Lung (tissue), 12 donors: Measurements from ENCODE around the gene TENT5A. TPM values are rescaled to one million over a fixed set of nuclear protein-coding genes. Genes with fewer than 3 reads are reported as not detected.

Experiments used
- ATAC-seq: fragments of 200-7000 bp; cut with Tn5 transposase; one replicate; pipeline ENCODE4 v1.9.1; 2020; ENCODE audit warnings: moderate number of reproducible peaks; ENCODE audit not compliant: insufficient read depth, low FRiP score
- DNase-seq, 3 donors: peaks; one replicate each; pipeline ENCODE4 v3.0.0-alpha.2; 2013 to 2017
- H3K27ac ChIP-seq, 2 donors: one replicate each; pipeline ENCODE4 v1.5.1; 2013; ENCODE audit warnings: mild to moderate bottlenecking in 2 of 2, moderate library complexity in 2 of 2, control low read depth in 1 of 2, inconsistent platforms in 1 of 2, low read depth in 1 of 2, low read length in 1 of 2
- H3K27me3 ChIP-seq, 3 donors: one replicate each; pipeline ENCODE4 v1.5.1; 2013; ENCODE audit warnings: low read length in 2 of 3; ENCODE audit not compliant: control insufficient read depth in 3 of 3, insufficient read depth in 3 of 3
- H3K36me3 ChIP-seq, 4 donors: one replicate each; pipeline ENCODE4 v1.5.1; 2013; ENCODE audit warnings: low read length in 4 of 4, mild to moderate bottlenecking in 1 of 4, moderate library complexity in 1 of 4; ENCODE audit not compliant: control insufficient read depth in 4 of 4, insufficient read depth in 4 of 4
- H3K4me1 ChIP-seq, 5 donors: one replicate each; pipeline ENCODE4 v1.5.1; 2013; ENCODE audit warnings: low read length in 5 of 5, mild to moderate bottlenecking in 2 of 5, moderate library complexity in 1 of 5; ENCODE audit not compliant: control insufficient read depth in 5 of 5, insufficient read depth in 5 of 5
- H3K4me3 ChIP-seq: one replicate; pipeline ENCODE4 v1.5.1; 2013; ENCODE audit warnings: mild to moderate bottlenecking, control low read depth, moderate library complexity
- H3K9ac ChIP-seq, 2 donors: one replicate each; pipeline ENCODE4 v1.5.1; 2013; ENCODE audit warnings: low read length in 2 of 2, control low read depth in 1 of 2; ENCODE audit not compliant: insufficient read depth in 1 of 2
- H3K9me3 ChIP-seq, 4 donors: one replicate each; pipeline ENCODE4 v1.5.1; 2013; ENCODE audit warnings: low read length in 3 of 4, mild to moderate bottlenecking in 1 of 4, moderate library complexity in 1 of 4; ENCODE audit not compliant: control insufficient read depth in 4 of 4, insufficient read depth in 3 of 4
- CTCF ChIP-seq: IDR thresholded peaks from 2 replicates; pipeline ENCODE4 v1.5.1; 2012; ENCODE audit warnings: mild to moderate bottlenecking; ENCODE audit errors: control extremely low read depth, extremely low read depth
- WGBS, 2 donors: extraction: QIAGEN DNeasy Blood & Tissue Kit; methylation state at CpG; one replicate each; pipeline ENCODE4 v1.1.7; 2013; 5-methylcytosine and 5-hydroxymethylcytosine counted together
- polyA plus RNA-seq, 2 donors: library from polyadenylated mRNA; stranded (reverse); fragments of 200-250 nt; gene quantifications; one replicate each; pipeline ENCODE4 v1.2.1, GENCODE V29; 2013
- total RNA-seq, 2 donors: library from RNA; depleted of rRNA in 1 of 2; stranded (reverse); fragments of >200 nt in 1 of 2; gene quantifications; one replicate each; pipeline ENCODE4 v1.2.1, GENCODE V29; 2014 to 2021
- donor health status: control.
- donor health status: control.
- donor health status: Bipolar disorder and iron deficiency.
- donor health status: healthy.
- donor health status: DM: yes; HTN: yes; CAD: no.

The TENT5A gene
- total and polyA plus RNA-seq, 4 donors: 3.7 to 29.8 (median 9.1) TPM

GRCh38 chr6:81720427-81720826 lies 32.1 kb downstream of the TENT5A start:
- H3K27me3 ChIP-seq: no peaks in the 10 kb centered on the region
- peak overlapping the region in 1 of 2 donors; percentile 60 for H3K27ac ChIP-seq
- WGBS, 2 donors: 83 to 85% methylated on average over 1 of the region's 1 CpG
- H3K4me1 ChIP-seq: peaks cover 0 to 19% (median 0%) of the 10 kb centered on the region in 5 donors
- no peak overlapping the region for H3K9ac ChIP-seq
- no peak overlapping the region for H3K4me3 ChIP-seq
- TF ChIP-seq CTCF: no peak
- H3K36me3 ChIP-seq: no peaks in the 10 kb centered on the region
- DNase-seq (no peak), ATAC-seq (no peak)
- no peaks in the 10 kb centered on the region for H3K9me3 ChIP-seq

- Histone ChIP-seq H3K36me3 (no peaks in the 10 kb centered on the region), H3K27ac (no peak overlapping the region), H3K27me3 (no peaks in the 10 kb centered on the region), H3K9ac (no peak overlapping the region), H3K4me3 (no peak overlapping the region), H3K9me3 (no peaks in the 10 kb centered on the region), H3K4me1 (peaks cover 0 to 19% (median 0%) of the 10 kb centered on the region in 5 donors)
- DNase-seq: no peak
- WGBS, 2 donors: 58 to 62% methylated on average over 1 of the region's 1 CpG
- ATAC-seq: no peak
- no peak for TF ChIP-seq CTCF
Observed at GRCh38 chr6:81718126-81718525, 34.4 kb downstream of the TENT5A start.

GRCh38 chr6:81714684-81715083 lies 37.8 kb downstream of the TENT5A start:
- ATAC-seq: no peak
- WGBS, 2 donors: 73 to 92% methylated on average over 3 of the region's 3 CpGs
- H3K9me3 ChIP-seq: no peaks in the 10 kb centered on the region
- no peaks in the 10 kb centered on the region for H3K36me3 ChIP-seq
- no peak overlapping the region for H3K4me3 ChIP-seq
- H3K9ac ChIP-seq: no peak overlapping the region
- no peaks in the 10 kb centered on the region for H3K27me3 ChIP-seq
- H3K4me1 ChIP-seq: peaks cover 0 to 11% (median 0%) of the 10 kb centered on the region in 5 donors
- no peak for TF ChIP-seq CTCF
- no peak for DNase-seq
- H3K27ac ChIP-seq: no peak overlapping the region

- no peak overlapping the region for H3K27ac ChIP-seq
- 67 to 71% methylated on average over 1 of the region's 1 CpG for WGBS, 2 donors
- ATAC-seq (no peak), DNase-seq (no peak)
- no peaks in the 10 kb centered on the region for H3K9me3 ChIP-seq
- no peaks in the 10 kb centered on the region for H3K27me3 ChIP-seq
- H3K9ac ChIP-seq: no peak overlapping the region
- H3K4me1 ChIP-seq: peaks cover 0 to 13% (median 0%) of the 10 kb centered on the region in 5 donors
- H3K36me3 ChIP-seq: no peaks in the 10 kb centered on the region
- TF ChIP-seq CTCF: no peak
- no peak overlapping the region for H3K4me3 ChIP-seq
Observed at GRCh38 chr6:81713205-81713604, 39.3 kb downstream of the TENT5A start.
